Measurements from ENCODE around the gene CABP2. TPM values are rescaled to one million over a fixed set of nuclear protein-coding genes. Genes with fewer than 3 reads are reported as not detected.

CABP2 gene
- total RNA-seq, 2 donors from 2014 or later, result not detected

DNA sequence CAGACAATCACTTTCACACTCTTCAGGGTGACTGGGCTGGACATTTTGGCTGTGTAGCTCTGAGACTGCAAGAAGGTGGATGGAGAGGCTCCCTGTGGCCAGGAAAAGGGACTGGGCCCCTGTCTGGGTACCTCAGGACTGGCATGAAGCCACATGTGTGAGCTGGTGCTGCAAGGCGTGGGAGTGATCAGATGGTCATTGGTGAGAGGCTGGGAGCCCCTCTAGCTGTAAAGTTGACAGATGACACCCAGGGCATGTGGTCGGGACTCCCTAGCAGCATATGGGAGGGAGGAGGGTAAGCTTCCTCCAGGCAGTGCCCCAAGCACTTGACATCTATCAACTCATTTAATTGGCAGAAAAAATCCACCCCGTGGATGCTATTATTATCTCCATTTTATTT, 18.9 kb upstream of the CABP2 start:
- DNase-seq (ENCODE audit: low spot score), result no peak
- no peak overlapping the region for H3K4me3 ChIP-seq
- TF ChIP-seq CTCF (IDR thresholded peaks at IDR 0.05), result no peak
- H3K9me3 ChIP-seq, result no peaks in the 10 kb centered on the region
- H3K27me3 ChIP-seq, result no peaks in the 10 kb centered on the region
- H3K36me3 ChIP-seq, result no peaks in the 10 kb centered on the region
- peaks cover 0 to 11% of the 10 kb centered on the region in 2 donors for H3K4me1 ChIP-seq
- H3K27ac ChIP-seq, result no peak overlapping the region

DNA sequence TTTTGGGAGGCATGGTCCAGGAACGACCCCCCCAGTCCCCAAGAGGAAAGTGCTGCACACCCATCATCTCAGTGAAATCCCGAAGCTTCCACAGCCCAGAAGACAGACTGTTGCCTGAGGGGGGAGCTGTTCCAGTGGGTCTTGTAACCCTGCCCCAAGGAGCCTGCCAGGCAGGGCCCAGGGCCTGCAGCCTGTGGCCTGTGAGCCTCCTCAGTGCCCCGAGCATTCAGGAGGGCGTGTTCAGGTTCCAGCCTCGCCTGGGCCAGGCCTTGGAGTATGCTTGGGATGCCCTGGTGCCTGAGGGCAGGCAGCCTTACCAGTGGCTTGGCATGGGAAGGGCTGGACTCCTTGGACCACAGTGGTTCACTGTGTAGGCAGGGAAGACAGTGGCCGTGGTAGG, 18.0 kb upstream of the CABP2 start:
- Histone ChIP-seq H3K36me3 (no peaks in the 10 kb centered on the region), H3K9me3 (no peaks in the 10 kb centered on the region), H3K27ac (no peak overlapping the region), H3K27me3 (no peaks in the 10 kb centered on the region), H3K4me3 (no peak overlapping the region), H3K4me1 (peaks cover 0 to 11% of the 10 kb centered on the region in 2 donors)
- no peak for DNase-seq (ENCODE audit: low spot score)
- TF ChIP-seq CTCF (IDR thresholded peaks at IDR 0.05), result no peak

- no peaks in the 10 kb centered on the region for H3K27me3 ChIP-seq
- DNase-seq (ENCODE audit: low spot score), result no peak
- H3K27ac ChIP-seq, result no peak overlapping the region
- no peaks in the 10 kb centered on the region for H3K36me3 ChIP-seq
- H3K4me3 ChIP-seq, result no peak overlapping the region
- peaks cover 0 to 1% of the 10 kb centered on the region in 2 donors for H3K4me1 ChIP-seq
- no peak for TF ChIP-seq CTCF (IDR thresholded peaks at IDR 0.05)
- peaks cover 0 to 3% of the 10 kb centered on the region in 2 donors for H3K9me3 ChIP-seq
Measured at GRCh38 chr11:67539550-67539949, 16.3 kb upstream of the CABP2 start.

DNA sequence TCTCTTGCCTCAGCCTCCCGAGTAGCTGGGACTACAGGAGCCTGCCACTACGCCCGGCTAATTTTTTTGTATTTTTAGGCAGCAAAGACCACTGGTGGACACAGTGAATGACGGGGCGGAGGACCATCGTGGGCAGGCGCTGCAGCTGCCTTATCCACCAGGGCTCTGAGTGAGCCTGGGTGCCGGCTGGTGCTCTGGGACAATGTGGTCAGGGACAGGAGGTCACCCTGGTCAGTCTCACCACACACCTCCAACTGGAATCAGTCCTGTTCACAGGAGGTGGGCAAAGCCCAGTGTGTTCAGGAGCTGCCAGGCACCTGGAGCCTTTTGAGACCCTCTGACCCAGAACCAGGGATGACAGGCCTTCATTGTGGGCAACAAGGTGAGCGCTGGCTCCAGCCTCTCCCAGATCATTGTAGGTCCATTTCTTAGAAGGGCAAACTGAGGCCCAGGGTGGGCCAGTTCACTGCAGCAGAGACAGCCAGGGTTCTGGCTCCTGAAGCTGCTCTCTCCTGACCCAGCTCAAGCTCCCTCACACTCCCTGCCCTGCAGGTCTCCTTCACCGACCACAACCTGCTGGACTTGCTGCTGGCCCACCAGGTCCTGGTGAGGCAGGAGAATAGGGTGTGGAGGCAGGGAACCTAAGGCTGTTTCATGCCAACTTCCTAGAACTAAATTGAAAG, 15.7 kb upstream of the CABP2 start:
- H3K27ac ChIP-seq, result no peak overlapping the region
- H3K9me3 ChIP-seq, result peaks cover 0 to 9% of the 10 kb centered on the region in 2 donors
- no peak for DNase-seq (ENCODE audit: low spot score)
- no peaks in the 10 kb centered on the region for H3K27me3 ChIP-seq
- H3K4me1 ChIP-seq, result no peaks in the 10 kb centered on the region
- H3K36me3 ChIP-seq, result no peaks in the 10 kb centered on the region
- H3K4me3 ChIP-seq, result no peak overlapping the region
- TF ChIP-seq CTCF (IDR thresholded peaks at IDR 0.05), result no peak

DNA sequence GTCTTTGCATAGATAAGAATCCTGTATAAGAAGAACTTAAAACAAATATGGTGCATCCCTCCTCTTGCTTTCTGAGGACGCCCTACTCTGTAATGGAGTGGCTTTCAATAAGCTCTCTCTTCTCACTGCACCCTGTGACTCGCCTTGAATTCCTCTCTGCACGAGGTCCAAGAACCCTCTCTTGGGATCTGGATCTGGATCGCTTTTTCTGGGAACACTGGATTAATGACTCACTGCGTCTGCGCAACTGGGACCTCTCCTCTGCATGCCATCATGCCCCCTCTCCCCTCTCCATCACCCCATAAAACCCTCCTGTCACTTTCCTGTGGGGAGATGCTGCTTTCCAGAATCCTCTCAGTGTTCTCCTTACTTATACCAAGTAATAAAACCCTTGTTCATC, 15.1 kb upstream of the CABP2 start:
- DNase-seq (ENCODE audit: low spot score), result no peak
- TF ChIP-seq CTCF (IDR thresholded peaks at IDR 0.05), result no peak
- no peaks in the 10 kb centered on the region for H3K4me1 ChIP-seq
- H3K9me3 ChIP-seq, result peaks cover 0 to 15% of the 10 kb centered on the region in 2 donors
- H3K36me3 ChIP-seq, result no peaks in the 10 kb centered on the region
- no peak overlapping the region for H3K4me3 ChIP-seq
- H3K27ac ChIP-seq, result no peak overlapping the region
- H3K27me3 ChIP-seq, result no peaks in the 10 kb centered on the region

DNA sequence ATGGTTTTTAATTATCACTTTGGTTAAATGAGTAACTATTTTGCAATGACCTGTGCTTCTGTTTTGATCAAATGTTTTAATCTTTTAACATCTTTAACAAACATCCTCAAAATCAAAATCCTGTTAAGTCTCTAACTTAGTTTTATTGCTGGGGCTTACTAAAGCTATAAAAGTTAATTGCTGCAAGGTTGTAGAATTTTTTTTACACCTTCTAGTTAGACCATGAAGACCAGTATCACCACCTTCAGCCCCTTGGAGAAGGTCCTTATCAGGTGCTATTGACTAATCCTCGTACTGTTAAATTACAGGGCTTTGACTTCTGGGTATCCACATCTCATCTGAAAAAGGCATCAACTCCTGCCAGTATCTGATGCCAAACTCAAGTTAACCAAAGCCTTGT, 12.3 kb upstream of the CABP2 start:
- Histone ChIP-seq H3K4me3 (no peak overlapping the region), H3K36me3 (no peaks in the 10 kb centered on the region), H3K27me3 (no peaks in the 10 kb centered on the region), H3K27ac (no peak overlapping the region), H3K9me3 (peaks cover 0 to 15% of the 10 kb centered on the region in 2 donors), H3K4me1 (no peaks in the 10 kb centered on the region)
- no peak for TF ChIP-seq CTCF (IDR thresholded peaks at IDR 0.05)
- no peak for DNase-seq (ENCODE audit: low spot score)
